Karpas-422 (cell line): ENCODE measurements around the gene KLHL13. TPM values are rescaled to one million over a fixed set of nuclear protein-coding genes. Genes with fewer than 3 reads are reported as not detected.
"Not testable (repeated sequence)": the region's sequence is repeated elsewhere in the genome, so short reads cannot be mapped to it uniquely, and the experiment has no call there.

Experiments
- DNase-seq: peaks from one replicate; pipeline ENCODE4 v3.0.0-alpha.2; 2015
- H2AFZ ChIP-seq: fragments of 200-600 bp; sonication (generic); 2 replicates; pipeline ENCODE4 v1.6.1; 2014; ENCODE audit warnings: antibody characterized with exemption, low read length, mixed read lengths
- H3K27ac ChIP-seq: fragments of 200-600 bp; sonication (generic); 2 replicates; pipeline ENCODE4 v1.5.1; 2014; ENCODE audit warnings: mild to moderate bottlenecking, low read length, moderate library complexity
- H3K27me3 ChIP-seq: fragments of 200-600 bp; sonication (generic); 2 replicates; pipeline ENCODE4 v1.6.1; 2014; ENCODE audit warnings: low read length, mixed read lengths
- H3K36me3 ChIP-seq: fragments of 200-600 bp; sonication (generic); 2 replicates; pipeline ENCODE4 v1.6.1; 2014; ENCODE audit warnings: low read length, mixed read lengths; ENCODE audit not compliant: insufficient read depth
- H3K4me1 ChIP-seq: fragments of 200-600 bp; sonication (generic); 2 replicates; pipeline ENCODE4 v1.6.1; 2014; ENCODE audit warnings: mild to moderate bottlenecking, low read length, mixed read lengths
- H3K4me2 ChIP-seq: fragments of 200-600 bp; sonication (generic); 2 replicates; pipeline ENCODE4 v1.6.1; 2014; ENCODE audit warnings: low read length, low read depth, mild to moderate bottlenecking; ENCODE audit not compliant: poor library complexity, severe bottlenecking
- H3K4me3 ChIP-seq: fragments of 200-600 bp; sonication (generic); 2 replicates; pipeline ENCODE4 v1.5.1; 2014; ENCODE audit warnings: mild to moderate bottlenecking, antibody characterized with exemption, low read length, mixed read lengths
- H3K79me2 ChIP-seq: fragments of 200-600 bp; sonication (generic); 2 replicates; pipeline ENCODE4 v1.6.1; 2014; ENCODE audit warnings: mild to moderate bottlenecking, low read length, mixed read lengths
- H3K9ac ChIP-seq: fragments of 200-600 bp; sonication (generic); 2 replicates; pipeline ENCODE4 v1.6.0; 2014; ENCODE audit warnings: low read length
- H3K9me2 ChIP-seq: fragments of 200-600 bp; sonication (generic), shearing (Covaris generic); replicated peaks from 2 replicates; pipeline ENCODE4 v1.6.0; 2014; ENCODE audit warnings: mild to moderate bottlenecking, low read length, moderate library complexity; ENCODE audit not compliant: insufficient read depth
- H3K9me3 ChIP-seq: fragments of 300-700, 200-600 bp; sonication (generic); 2 replicates; pipeline ENCODE4 v1.6.1; 2014; ENCODE audit warnings: low read length, mixed read lengths
- H4K20me1 ChIP-seq: fragments of 200-600 bp; sonication (generic); 2 replicates; pipeline ENCODE4 v1.6.1; 2014; ENCODE audit warnings: mild to moderate bottlenecking, antibody characterized with exemption, low read length, low read depth; ENCODE audit not compliant: insufficient read depth
- total RNA-seq: library from RNA; depleted of rRNA; stranded (reverse); fragments of >200 nt; shearing (Covaris generic); gene quantifications from 2 replicates; pipeline ENCODE4 v1.2.3, GENCODE V29; 2014; ENCODE audit warnings: low replicate concordance

KLHL13 gene
- total RNA-seq, 1 experiment from 2014 or later, result 1.4 TPM

DNA sequence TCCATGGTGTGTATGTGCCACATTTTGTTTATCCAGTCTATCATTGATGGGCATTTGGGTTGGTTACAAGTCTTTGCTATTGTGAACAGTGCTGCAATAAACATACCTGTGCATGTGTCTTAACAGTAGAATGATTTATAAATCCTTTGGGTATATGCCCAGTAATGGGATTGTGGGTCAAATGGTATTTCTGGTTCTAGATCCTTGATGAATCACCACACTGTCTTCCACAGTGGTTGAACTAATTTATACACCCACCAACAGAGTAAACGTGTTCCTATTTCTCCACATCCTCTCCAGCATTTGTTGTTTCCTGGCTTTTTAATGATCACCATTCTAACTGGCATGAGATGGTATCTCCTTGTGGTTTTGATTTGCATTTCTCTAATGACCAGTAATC lies 177.3 kb downstream of the KLHL13 start:
- DNase-seq, H3K4me2 ChIP-seq, H3K9me3 ChIP-seq, H3K36me3 ChIP-seq, H3K27ac ChIP-seq, H3K9me2 ChIP-seq, H3K4me1 ChIP-seq, H3K79me2 ChIP-seq, H4K20me1 ChIP-seq, H3K27me3 ChIP-seq, H2AFZ ChIP-seq, H3K4me3 ChIP-seq, H3K9ac ChIP-seq: not testable (repeated sequence)

DNA sequence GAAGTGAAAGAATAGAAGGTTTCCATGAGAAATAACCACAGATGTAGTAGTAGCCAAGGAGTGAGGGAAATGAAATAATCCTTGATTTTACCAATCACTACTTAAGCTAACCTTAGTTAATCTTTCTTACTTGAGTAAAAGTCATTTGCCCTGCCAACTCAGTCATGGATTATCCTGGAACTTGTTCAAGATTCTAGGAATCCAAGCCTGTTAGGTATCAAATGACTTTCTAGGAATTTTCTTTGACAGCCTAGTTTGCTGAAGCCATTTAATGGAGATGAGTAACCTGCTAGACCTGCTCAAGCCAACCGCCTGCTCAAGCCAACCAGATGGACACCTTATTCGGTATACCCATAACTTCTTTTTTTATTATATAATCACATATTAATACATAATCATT lies 180.5 kb downstream of the KLHL13 start:
- Histone ChIP-seq H4K20me1 (no peaks in the 10 kb centered on the region), H3K9ac (no peak overlapping the region), H3K36me3 (no peaks in the 10 kb centered on the region), H3K4me3 (no peak overlapping the region), H3K9me3 (no peaks in the 10 kb centered on the region), H3K27ac (no peak overlapping the region), H3K27me3 (no peaks in the 10 kb centered on the region), H3K4me1 (no peaks in the 10 kb centered on the region), H2AFZ (no peak overlapping the region), H3K4me2 (no peak overlapping the region), H3K9me2 (no peaks in the 10 kb centered on the region), H3K79me2 (no peaks in the 10 kb centered on the region)
- DNase-seq, result no peak

DNA sequence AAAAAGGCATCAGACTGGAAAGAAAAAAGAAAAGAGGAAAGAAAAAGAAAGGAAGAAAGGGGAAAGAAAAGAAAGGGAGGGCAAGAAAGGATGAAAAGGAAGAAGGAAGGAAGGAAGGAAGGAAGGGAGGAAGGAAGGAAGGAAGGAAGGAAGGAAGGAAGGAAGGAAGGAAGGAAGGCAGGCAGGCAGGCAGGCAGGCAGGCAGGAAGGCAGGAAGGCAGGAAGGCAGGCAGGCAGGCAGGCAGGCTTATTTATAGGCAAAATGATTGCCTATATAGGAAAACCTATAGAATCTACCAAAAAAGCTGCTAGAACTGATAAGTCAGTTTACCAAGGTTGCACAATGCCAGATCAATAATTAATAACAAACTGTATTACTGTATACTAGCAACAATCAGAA lies 186.5 kb downstream of the KLHL13 start:
- H3K9me3 ChIP-seq, H2AFZ ChIP-seq, H3K4me1 ChIP-seq, H3K9me2 ChIP-seq, H3K79me2 ChIP-seq, H3K9ac ChIP-seq, H3K27ac ChIP-seq, H3K36me3 ChIP-seq, DNase-seq, H3K4me2 ChIP-seq, H3K4me3 ChIP-seq, H4K20me1 ChIP-seq, H3K27me3 ChIP-seq: not testable (repeated sequence)

DNA sequence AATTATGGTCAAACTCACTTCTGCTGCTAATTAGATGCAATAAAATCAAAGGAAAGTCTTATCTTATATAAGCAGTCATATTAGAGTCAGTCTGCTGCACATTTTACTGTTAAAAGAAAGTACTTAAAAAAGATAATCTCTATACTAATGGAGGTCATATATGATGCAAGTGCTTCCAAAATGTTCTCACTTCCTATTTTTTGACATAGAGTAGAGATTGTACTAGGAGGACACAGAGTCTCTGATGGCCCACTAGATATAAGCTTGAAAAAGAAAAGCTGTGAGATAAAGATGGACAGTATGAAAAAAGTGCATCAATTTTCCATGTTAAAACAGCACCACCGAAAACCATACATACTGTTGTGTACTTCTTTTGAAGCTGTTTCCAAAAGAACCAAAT lies 196.9 kb downstream of the KLHL13 start:
- Histone ChIP-seq H3K79me2 (no peaks in the 10 kb centered on the region), H3K4me3 (no peak overlapping the region), H3K9ac (no peak overlapping the region), H3K9me3 (no peaks in the 10 kb centered on the region), H2AFZ (no peak overlapping the region), H3K4me2 (no peak overlapping the region), H4K20me1 (no peaks in the 10 kb centered on the region), H3K27me3 (no peaks in the 10 kb centered on the region), H3K36me3 (no peaks in the 10 kb centered on the region), H3K27ac (no peak overlapping the region), H3K4me1 (no peaks in the 10 kb centered on the region), H3K9me2 (no peaks in the 10 kb centered on the region)
- no peak for DNase-seq

DNA sequence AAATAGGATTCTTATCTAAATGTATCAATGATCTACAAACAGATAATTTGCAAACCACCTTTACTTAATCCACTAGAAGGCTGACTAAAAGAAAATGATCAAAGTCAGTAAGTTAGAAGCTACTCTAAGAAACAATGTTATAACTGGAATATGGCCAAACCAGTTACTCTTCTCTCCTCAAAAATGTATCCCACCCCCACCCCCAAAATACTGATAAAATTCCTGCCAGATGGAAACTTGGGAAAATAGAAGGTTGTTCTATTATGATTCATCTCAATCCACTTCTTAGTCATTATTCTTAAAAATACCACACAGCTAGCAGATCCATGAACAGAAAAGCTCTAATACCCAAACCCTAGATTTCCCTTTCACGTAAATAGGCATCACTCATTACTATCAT lies 206.4 kb downstream of the KLHL13 start:
- no peaks in the 10 kb centered on the region for H3K4me1 ChIP-seq
- H3K9ac ChIP-seq, result no peak overlapping the region
- H3K9me3 ChIP-seq, result no peaks in the 10 kb centered on the region
- no peaks in the 10 kb centered on the region for H3K27me3 ChIP-seq
- 0 out of 2 replicates have a peak, but pooled peaks cover 6% of the 10 kb centered on the region for H3K9me2 ChIP-seq
- no peak overlapping the region for H3K4me3 ChIP-seq
- no peak overlapping the region for H2AFZ ChIP-seq
- no peak overlapping the region for H3K4me2 ChIP-seq
- no peak overlapping the region for H3K27ac ChIP-seq
- DNase-seq, result no peak
- no peaks in the 10 kb centered on the region for H4K20me1 ChIP-seq
- H3K79me2 ChIP-seq, result no peaks in the 10 kb centered on the region
- no peaks in the 10 kb centered on the region for H3K36me3 ChIP-seq

DNA sequence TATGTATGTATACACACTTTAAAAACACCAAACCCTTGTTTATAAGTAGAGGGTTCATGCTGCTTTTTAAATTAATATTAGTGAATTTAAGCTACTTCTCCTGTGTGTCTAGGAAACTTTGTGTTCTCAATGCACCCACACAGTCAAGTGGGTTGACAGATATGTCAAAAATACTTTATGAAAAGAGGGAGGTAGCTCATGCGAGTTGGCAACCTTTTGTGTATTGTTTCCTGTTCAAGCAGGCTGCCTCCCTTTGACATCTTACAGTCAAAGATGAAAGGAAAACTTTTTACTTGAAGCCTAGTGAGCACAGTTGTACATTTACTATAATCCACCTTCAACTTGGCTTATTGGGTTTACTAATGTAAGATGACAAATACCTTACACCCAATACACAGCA lies 218.4 kb downstream of the KLHL13 start:
- Histone ChIP-seq H3K27ac (no peak overlapping the region), H3K9me3 (no peaks in the 10 kb centered on the region), H2AFZ (no peak overlapping the region), H3K9me2 (no peaks in the 10 kb centered on the region), H3K27me3 (no peaks in the 10 kb centered on the region), H3K79me2 (no peaks in the 10 kb centered on the region), H3K36me3 (no peaks in the 10 kb centered on the region), H4K20me1 (no peaks in the 10 kb centered on the region), H3K4me1 (no peaks in the 10 kb centered on the region), H3K9ac (no peak overlapping the region), H3K4me3 (no peak overlapping the region), H3K4me2 (no peak overlapping the region)
- no peak for DNase-seq

DNA sequence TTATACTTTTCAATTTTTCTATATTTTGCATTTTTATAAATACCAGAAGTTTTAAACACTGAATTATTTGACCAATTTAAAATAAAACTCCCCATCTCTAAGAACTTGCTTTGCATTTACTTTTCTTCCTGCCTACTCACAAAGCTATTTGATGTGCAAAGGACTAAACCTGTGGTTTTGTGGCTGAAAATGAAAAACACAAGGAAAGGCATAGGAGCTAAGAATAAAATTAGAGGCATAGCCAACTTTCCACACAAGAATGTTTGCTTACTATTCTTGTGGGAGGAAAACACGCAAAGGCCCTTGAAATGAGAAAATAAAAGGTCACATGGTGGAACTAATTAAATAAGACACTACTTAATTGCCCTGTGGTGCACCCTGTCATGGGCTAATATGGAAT lies 221.2 kb downstream of the KLHL13 start:
- H3K27ac ChIP-seq, result no peak overlapping the region
- no peak overlapping the region for H3K9ac ChIP-seq
- no peaks in the 10 kb centered on the region for H3K79me2 ChIP-seq
- no peak overlapping the region for H3K4me2 ChIP-seq
- DNase-seq, result no peak
- H3K9me2 ChIP-seq, result no peaks in the 10 kb centered on the region
- H3K36me3 ChIP-seq, result no peaks in the 10 kb centered on the region
- H3K4me3 ChIP-seq, result no peak overlapping the region
- no peaks in the 10 kb centered on the region for H3K27me3 ChIP-seq
- no peaks in the 10 kb centered on the region for H3K9me3 ChIP-seq
- H3K4me1 ChIP-seq, result no peaks in the 10 kb centered on the region
- no peak overlapping the region for H2AFZ ChIP-seq
- no peaks in the 10 kb centered on the region for H4K20me1 ChIP-seq

DNA sequence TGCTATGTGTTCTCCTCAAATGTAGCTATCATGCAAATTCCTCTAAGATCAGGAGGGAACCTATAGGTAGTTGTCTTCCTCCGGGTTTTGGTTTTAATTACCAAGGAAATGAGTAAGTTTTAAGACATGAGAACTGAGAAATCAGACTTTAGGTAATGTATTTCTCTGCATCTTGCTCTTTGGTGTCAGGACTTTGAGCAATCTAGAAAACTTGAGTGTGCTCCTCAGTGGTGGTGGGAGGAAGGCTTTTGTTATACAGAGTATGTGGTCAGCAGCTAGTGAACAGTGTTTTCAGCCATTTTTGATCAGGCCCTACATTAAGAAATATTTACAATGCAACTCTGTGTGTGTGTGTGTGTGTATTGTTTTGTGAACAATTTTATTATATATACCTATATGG lies 224.1 kb downstream of the KLHL13 start:
- Histone ChIP-seq H3K36me3 (no peaks in the 10 kb centered on the region), H3K4me2 (no peak overlapping the region), H2AFZ (no peak overlapping the region), H3K9me2 (no peaks in the 10 kb centered on the region), H3K9ac (no peak overlapping the region), H3K4me3 (no peak overlapping the region), H4K20me1 (no peaks in the 10 kb centered on the region), H3K9me3 (no peaks in the 10 kb centered on the region), H3K4me1 (no peaks in the 10 kb centered on the region), H3K79me2 (no peaks in the 10 kb centered on the region), H3K27me3 (no peaks in the 10 kb centered on the region), H3K27ac (no peak overlapping the region)
- DNase-seq, result no peak

DNA sequence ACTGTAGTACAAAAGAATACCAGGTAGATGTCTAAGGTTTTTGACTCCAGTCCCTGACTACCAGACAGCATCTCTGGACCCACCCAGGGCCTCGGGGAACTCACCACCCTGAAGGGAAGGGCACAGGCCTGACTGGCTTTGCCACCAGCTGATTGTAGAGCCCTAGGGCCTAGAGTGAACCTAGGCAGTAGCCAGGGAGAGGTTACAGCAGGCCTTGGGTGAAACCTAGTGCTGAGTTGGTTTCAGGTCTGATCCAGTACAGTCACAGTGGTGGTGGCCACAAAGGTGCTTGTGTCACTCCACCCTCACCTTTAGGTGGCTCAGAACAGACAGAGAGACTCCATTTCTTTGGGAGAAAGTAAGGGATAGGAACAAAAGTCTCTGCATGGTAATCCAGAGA lies 244.8 kb downstream of the KLHL13 start:
- DNase-seq, result no peak
- Histone ChIP-seq H4K20me1 (no peaks in the 10 kb centered on the region), H3K36me3 (no peaks in the 10 kb centered on the region), H3K4me3 (no peak overlapping the region), H3K4me2 (no peak overlapping the region), H3K9me3 (0 out of 2 replicates have a peak, but pooled peaks cover 3% of the 10 kb centered on the region), H3K27me3 (no peaks in the 10 kb centered on the region), H3K9ac (no peak overlapping the region), H3K27ac (no peak overlapping the region), H2AFZ (no peak overlapping the region), H3K4me1 (no peaks in the 10 kb centered on the region), H3K79me2 (no peaks in the 10 kb centered on the region), H3K9me2 (no peaks in the 10 kb centered on the region)
